Nephron (organoid): ENCODE results near the gene OR2Y1.

Experiments used
- H3K27ac Mint-ChIP-seq, 3 experiments: 2 replicates each; pipeline ENCODE4 v1.8.0; 2020; ENCODE audit warnings: mixed read lengths in 3 of 3, mild to moderate bottlenecking in 2 of 3, moderate library complexity in 1 of 3
- H3K27me3 Mint-ChIP-seq: 2 replicates; pipeline ENCODE4 v1.8.0; 2021; ENCODE audit warnings: low read depth, mild to moderate bottlenecking, moderate library complexity, mixed read lengths
- H3K36me3 Mint-ChIP-seq: 2 replicates; pipeline ENCODE4 v1.8.0; 2020; ENCODE audit warnings: low read depth, mixed read lengths
- H3K4me1 Mint-ChIP-seq: 2 replicates; pipeline ENCODE4 v1.8.0; 2020; ENCODE audit warnings: mixed read lengths
- H3K4me3 Mint-ChIP-seq, 3 experiments: 2 replicates each; pipeline ENCODE4 v1.8.0; 2020; ENCODE audit warnings: mild to moderate bottlenecking in 3 of 3, mixed read lengths in 3 of 3, moderate library complexity in 2 of 3
- H3K9me3 Mint-ChIP-seq: 2 replicates; pipeline ENCODE4 v1.8.0; 2020; ENCODE audit warnings: mixed read lengths
- CTCF ChIP-seq, 3 experiments: fragments of 200-600 bp; sonication (generic); IDR thresholded peaks; one replicate each; pipeline ENCODE4 v1.5.0; 2021; ENCODE audit warnings: antibody characterized with exemption in 3 of 3; ENCODE audit not compliant: unreplicated experiment in 3 of 3

OR2Y1 gene

GRCh38 chr5:180777475-180777874 is 37.6 kb upstream of the OR2Y1 start:
- Mint-ChIP-seq H3K27me3 (peaks cover 15% of the 10 kb centered on the region), H3K27ac (no peak overlapping the region), H3K36me3 (no peaks in the 10 kb centered on the region), H3K4me1 (peaks cover 1% of the 10 kb centered on the region), H3K4me3 (no peak overlapping the region), H3K9me3 (peaks cover 16% of the 10 kb centered on the region)
- no peak for TF ChIP-seq CTCF (IDR thresholded peaks at IDR 0.05; ENCODE audit: unreplicated experiment in 3 of 3)

- no peaks in the 10 kb centered on the region for H3K36me3 Mint-ChIP-seq
- H3K4me3 Mint-ChIP-seq, result no peak overlapping the region
- peaks cover 15% of the 10 kb centered on the region for H3K27me3 Mint-ChIP-seq
- TF ChIP-seq CTCF (IDR thresholded peaks at IDR 0.05; ENCODE audit: unreplicated experiment in 3 of 3), result no peak
- peaks cover 24% of the 10 kb centered on the region for H3K9me3 Mint-ChIP-seq
- no peaks in the 10 kb centered on the region for H3K4me1 Mint-ChIP-seq
- H3K27ac Mint-ChIP-seq, result no peak overlapping the region
Measured at GRCh38 chr5:180776376-180776775, 36.5 kb upstream of the OR2Y1 start.

- peaks cover 24% of the 10 kb centered on the region for H3K9me3 Mint-ChIP-seq
- no peaks in the 10 kb centered on the region for H3K4me1 Mint-ChIP-seq
- no peak overlapping the region for H3K27ac Mint-ChIP-seq
- H3K36me3 Mint-ChIP-seq, result no peaks in the 10 kb centered on the region
- H3K27me3 Mint-ChIP-seq, result peaks cover 15% of the 10 kb centered on the region
- no peak overlapping the region for H3K4me3 Mint-ChIP-seq
- TF ChIP-seq CTCF (IDR thresholded peaks at IDR 0.05; ENCODE audit: unreplicated experiment in 3 of 3), result no peak
Measured at GRCh38 chr5:180775624-180776023, 35.8 kb upstream of the OR2Y1 start.

- Mint-ChIP-seq H3K36me3 (no peaks in the 10 kb centered on the region), H3K27ac (no peak overlapping the region), H3K9me3 (peaks cover 41% of the 10 kb centered on the region), H3K4me3 (no peak overlapping the region), H3K27me3 (peaks cover 10% of the 10 kb centered on the region), H3K4me1 (no peaks in the 10 kb centered on the region)
- TF ChIP-seq CTCF (IDR thresholded peaks at IDR 0.05; ENCODE audit: unreplicated experiment in 3 of 3), result no peak
Measured at GRCh38 chr5:180771839-180772238, 32.0 kb upstream of the OR2Y1 start.

GRCh38 chr5:180769821-180770220 is 30.0 kb upstream of the OR2Y1 start:
- no peak overlapping the region for H3K27ac Mint-ChIP-seq
- no peak overlapping the region for H3K4me3 Mint-ChIP-seq
- H3K4me1 Mint-ChIP-seq, result no peaks in the 10 kb centered on the region
- peaks cover 44% of the 10 kb centered on the region for H3K9me3 Mint-ChIP-seq
- TF ChIP-seq CTCF (IDR thresholded peaks at IDR 0.05; ENCODE audit: unreplicated experiment in 3 of 3), result no peak
- peaks cover 9% of the 10 kb centered on the region for H3K27me3 Mint-ChIP-seq
- no peaks in the 10 kb centered on the region for H3K36me3 Mint-ChIP-seq

GRCh38 chr5:180755601-180756000 is 15.7 kb upstream of the OR2Y1 start:
- Mint-ChIP-seq H3K4me1 (no peaks in the 10 kb centered on the region), H3K27ac (no peak overlapping the region), H3K27me3 (peaks cover 3% of the 10 kb centered on the region), H3K36me3 (no peaks in the 10 kb centered on the region), H3K9me3 (peaks cover 21% of the 10 kb centered on the region), H3K4me3 (no peak overlapping the region)
- no peak for TF ChIP-seq CTCF (IDR thresholded peaks at IDR 0.05; ENCODE audit: unreplicated experiment in 3 of 3)
